ENCODE data around the gene RLN3.
"Not testable (repeated sequence)": the region's sequence is repeated elsewhere in the genome, so short reads cannot be mapped to it uniquely, and the experiment has no call there.

The RLN3 gene

DNA sequence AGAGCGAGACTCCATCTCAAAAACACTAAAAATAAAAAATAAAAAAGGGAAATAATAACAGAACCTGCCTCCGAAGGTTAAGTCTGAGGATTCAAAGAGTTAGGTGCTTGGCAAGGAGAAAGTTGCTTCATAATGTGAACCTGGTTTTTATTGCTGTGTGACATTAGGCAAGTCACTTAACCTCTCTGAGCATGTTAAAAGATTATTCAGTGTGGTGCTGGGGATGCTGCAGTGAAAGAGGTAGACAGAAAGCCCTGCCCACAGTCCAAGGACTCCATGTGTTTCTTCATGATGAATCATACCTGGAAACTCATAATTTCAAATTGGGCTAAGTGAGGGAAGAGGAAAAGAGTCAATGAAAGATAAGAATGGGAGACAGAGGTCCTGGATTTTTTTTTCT is 6.0 kb downstream of the RLN3 start:
- TF ChIP-seq, protein P1, sequence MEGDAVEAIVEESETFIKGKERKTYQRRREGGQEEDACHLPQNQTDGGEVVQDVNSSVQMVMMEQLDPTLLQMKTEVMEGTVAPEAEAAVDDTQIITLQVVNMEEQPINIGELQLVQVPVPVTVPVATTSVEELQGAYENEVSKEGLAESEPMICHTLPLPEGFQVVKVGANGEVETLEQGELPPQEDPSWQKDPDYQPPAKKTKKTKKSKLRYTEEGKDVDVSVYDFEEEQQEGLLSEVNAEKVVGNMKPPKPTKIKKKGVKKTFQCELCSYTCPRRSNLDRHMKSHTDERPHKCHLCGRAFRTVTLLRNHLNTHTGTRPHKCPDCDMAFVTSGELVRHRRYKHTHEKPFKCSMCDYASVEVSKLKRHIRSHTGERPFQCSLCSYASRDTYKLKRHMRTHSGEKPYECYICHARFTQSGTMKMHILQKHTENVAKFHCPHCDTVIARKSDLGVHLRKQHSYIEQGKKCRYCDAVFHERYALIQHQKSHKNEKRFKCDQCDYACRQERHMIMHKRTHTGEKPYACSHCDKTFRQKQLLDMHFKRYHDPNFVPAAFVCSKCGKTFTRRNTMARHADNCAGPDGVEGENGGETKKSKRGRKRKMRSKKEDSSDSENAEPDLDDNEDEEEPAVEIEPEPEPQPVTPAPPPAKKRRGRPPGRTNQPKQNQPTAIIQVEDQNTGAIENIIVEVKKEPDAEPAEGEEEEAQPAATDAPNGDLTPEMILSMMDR (IDR thresholded peaks at IDR 0.05; ENCODE audit: control insufficient read depth, extremely low read depth, insufficient read depth) = no peak
- DNase-seq (ENCODE audit: low read depth) = no peak

DNA sequence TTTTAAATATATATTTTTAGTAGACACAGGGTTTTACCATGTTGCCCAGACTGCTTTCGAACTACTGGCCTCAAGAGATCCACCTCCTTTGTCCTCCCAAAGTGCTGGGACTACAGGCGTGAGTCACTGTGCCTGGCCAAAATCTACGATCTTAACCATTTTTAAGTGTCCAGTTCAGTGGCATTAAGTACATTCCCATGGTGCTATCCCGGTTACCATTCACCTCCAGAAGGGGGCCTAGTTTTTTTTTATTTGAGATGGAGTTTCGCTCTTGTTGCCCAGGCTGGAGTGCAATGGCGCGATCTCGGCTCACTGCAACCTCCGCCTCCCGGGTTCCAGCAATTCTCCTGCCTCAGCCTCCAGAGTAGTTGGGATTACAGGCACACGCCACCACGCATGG is 7.2 kb downstream of the RLN3 start:
- not testable (repeated sequence) for DNase-seq (ENCODE audit: low read depth); H3K4me3 ChIP-seq (ENCODE audit: low read depth, low read length)

More for the DNA sequence above, 6.0 kb downstream of the RLN3 start:
- no peak overlapping the region for H3K4me3 ChIP-seq (ENCODE audit: low read depth, low read length)

DNA sequence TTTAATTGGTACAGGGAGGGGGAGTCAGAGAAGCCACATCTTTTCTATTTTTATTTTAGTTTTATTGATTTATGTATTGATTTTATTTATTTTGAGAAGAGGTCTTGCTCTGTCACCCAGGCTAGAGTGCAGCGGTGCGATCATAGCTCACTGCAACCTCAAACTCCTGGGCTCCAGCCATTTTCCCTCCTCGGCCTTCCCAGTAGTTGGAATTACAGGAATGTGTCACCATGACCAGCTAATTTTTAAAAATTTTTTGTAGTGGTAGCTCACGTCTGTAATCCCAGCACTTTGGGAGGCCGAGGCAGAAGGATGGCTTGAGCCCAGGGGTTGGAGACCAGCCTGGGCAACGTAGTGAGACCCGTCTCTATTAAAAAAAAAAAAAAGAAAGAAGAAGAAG is 7.8 kb downstream of the RLN3 start:
- TF ChIP-seq, protein P1 (IDR thresholded peaks at IDR 0.05; ENCODE audit: control insufficient read depth, extremely low read depth, insufficient read depth) = no peak
- no peak overlapping the region for H3K4me3 ChIP-seq (ENCODE audit: low read depth, low read length)
- no peak for DNase-seq (ENCODE audit: low read depth)

DNA sequence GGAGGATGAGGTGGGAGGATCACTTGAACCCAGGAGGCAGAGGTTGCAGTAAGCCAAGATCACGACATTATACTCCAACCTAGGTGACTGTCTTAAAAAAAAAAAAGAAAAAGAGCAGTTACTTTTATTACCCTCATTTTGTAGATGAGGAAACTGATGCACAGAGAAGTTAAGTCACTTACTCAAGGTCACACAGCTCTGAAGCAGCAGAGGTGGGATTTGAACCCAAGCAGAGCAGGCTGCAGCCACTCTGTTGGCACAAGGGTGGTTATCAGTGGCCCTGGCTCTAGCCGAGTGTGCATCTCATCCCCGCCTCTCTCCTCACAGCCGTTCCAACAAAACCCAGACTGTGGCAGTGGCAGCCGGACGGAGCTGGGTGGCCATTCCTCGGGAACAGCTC is 11.2 kb downstream of the RLN3 start:
- TF ChIP-seq, protein P1 (IDR thresholded peaks at IDR 0.05; ENCODE audit: control insufficient read depth, extremely low read depth, insufficient read depth) = no peak
- DNase-seq (ENCODE audit: low read depth) = no peak
- H3K4me3 ChIP-seq (ENCODE audit: low read depth, low read length) = no peak overlapping the region

DNA sequence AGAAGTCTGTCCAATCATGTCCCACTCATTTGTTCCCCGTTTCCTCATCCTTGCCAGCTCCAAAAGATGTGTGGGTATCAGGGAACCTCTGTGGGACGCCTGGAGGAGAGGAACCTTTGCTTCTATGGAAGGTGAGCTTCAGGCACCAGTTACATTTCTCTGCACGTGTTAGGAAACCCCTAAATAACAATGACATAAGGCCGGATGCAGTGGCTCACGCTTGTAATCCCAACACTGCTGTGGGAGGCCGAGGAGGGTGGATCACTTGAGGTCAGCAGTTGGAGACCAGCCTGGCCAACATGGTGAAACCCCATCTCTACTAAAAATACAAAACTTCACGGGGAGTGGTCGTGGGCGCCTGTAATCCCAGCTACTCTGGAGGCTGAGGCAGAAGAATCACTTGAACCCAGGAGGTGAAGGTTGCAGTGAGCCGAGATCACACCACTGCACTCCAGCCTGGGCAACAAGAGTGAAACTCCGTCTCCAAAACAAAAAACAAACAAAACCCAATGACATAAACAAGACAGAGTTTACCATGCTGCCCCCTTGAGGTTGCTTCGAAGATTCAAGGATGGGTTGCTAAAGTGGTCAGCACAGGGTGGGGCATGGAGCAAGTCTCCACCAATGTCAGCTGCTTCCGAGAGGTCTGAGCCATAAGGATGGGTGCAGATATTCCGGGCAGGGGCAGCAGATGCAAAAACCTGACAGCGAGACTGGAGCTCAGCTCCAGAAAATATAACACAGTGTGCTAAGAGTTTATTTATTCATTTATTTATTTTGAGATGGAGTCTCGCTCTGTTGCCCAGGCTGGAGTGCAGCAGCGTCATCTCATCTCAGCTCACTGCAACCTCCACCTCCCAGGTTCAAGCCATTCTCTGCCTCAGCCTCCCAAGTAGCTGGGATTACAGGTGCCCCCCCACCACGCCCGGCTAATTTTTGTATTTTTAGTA is 15.0 kb downstream of the RLN3 start:
- peak; percentile 14 for DNase-seq (ENCODE audit: low read depth)
- H3K4me3 ChIP-seq (ENCODE audit: low read depth, low read length) = not testable (repeated sequence)
- TF ChIP-seq, protein P1 (IDR thresholded peaks at IDR 0.05; ENCODE audit: control insufficient read depth, extremely low read depth, insufficient read depth) = peak; percentile 41; the same call in 1 of the 2 replicates

DNA sequence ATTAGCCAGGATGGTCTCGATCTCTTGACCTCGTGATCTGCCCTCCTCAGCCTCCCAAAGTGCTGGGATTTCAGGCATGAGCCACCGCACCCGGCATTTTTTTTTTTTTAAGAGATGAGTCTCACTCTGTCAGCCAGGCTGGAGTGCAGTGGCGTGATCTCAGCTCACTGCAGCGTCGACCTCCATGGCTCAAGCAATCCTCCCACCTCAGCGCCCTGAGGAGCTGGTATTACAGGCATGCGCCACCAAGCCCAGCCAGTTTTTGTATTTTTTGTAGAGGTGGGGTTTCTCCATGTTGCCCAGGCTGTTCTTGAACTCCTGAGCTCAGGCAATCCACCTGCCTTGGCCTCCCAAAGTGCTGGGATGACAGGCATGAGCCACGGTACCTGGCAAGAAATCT is 19.9 kb downstream of the RLN3 start:
- not testable (repeated sequence) for H3K4me3 ChIP-seq (ENCODE audit: low read depth, low read length); DNase-seq (ENCODE audit: low read depth)

DNA sequence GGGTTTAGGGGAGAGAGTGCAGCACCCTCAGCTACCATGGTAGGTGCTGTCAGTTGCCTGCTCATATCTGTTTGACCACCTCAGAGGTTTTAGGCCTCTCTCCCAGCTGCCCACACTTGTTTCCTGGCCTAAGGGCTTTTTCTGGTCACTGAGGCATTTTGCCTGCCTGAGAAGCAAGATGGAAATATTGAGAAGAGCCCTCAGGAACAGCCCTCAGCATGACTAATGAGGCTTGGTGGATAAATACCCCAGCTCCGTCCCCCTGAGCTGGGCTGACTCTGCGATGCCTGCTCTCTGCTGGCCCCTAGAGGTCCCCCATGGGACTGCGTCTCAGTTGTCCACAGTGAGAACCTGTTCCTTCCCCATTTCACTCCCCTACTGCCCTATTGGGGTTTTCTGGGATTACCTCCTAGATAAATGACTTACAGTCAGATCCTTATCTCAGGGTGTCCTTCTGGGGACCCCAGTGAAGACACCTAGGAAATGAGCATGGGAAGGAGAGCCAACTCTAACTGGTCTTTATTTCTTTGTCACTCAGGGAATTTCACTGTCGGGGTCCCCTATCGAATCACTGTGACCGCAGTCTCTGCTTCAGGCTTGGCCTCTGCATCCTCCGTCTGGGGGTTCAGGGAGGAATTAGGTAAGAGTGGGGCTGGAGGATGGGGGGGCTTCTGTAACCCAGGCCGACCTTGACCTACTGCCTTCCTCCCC is 20.6 kb downstream of the RLN3 start:
- no peak for DNase-seq (ENCODE audit: low read depth)
- TF ChIP-seq, protein P1 (IDR thresholded peaks at IDR 0.05; ENCODE audit: control insufficient read depth, extremely low read depth, insufficient read depth) = peak; percentile 67
- H3K4me3 ChIP-seq (ENCODE audit: low read depth, low read length) = no peak overlapping the region

Data from LNCaP clone FGC (cell line).